SK-N-SH treated with all-trans-retinoic acid at 6 μM for 48 hours (cell line): ENCODE data around the gene PPA2.

Source experiments
- PPARA ChIP-seq: fragments of 250-450 bp; sonication (Bioruptor Pico); IDR thresholded peaks from 2 replicates; pipeline ENCODE4 v1.5.0; 2020; ENCODE audit warnings: mild to moderate bottlenecking, borderline replicate concordance
- RARB ChIP-seq: fragments of 250-450 bp; sonication (Bioruptor Pico); IDR thresholded peaks from 2 replicates; pipeline ENCODE4 v1.8.0; 2021; ENCODE audit warnings: mild to moderate bottlenecking, moderate library complexity
- ZC3H10 ChIP-seq: fragments of 250-450 bp; sonication (Bioruptor Pico); IDR thresholded peaks from 2 replicates; pipeline ENCODE4 v1.5.1; 2021; ENCODE audit warnings: mild to moderate bottlenecking, moderate library complexity
- TF ChIP-seq, protein P1 (sequence below): fragments of 250-450 bp; sonication (Bioruptor Pico); IDR thresholded peaks from 2 replicates; pipeline ENCODE4 v1.8.0; 2021; ENCODE audit warnings: low read depth, mild to moderate bottlenecking, moderate library complexity, borderline replicate concordance

GRCh38 chr4:105415281-105415744, 58.5 kb downstream of the PPA2 start:
- TF ChIP-seq PPARA (CRISPR knock-in tag) (no peak), RARB (CRISPR knock-in tag) (no peak), ZC3H10 (CRISPR knock-in tag) (no peak)
- TF ChIP-seq, protein P1, sequence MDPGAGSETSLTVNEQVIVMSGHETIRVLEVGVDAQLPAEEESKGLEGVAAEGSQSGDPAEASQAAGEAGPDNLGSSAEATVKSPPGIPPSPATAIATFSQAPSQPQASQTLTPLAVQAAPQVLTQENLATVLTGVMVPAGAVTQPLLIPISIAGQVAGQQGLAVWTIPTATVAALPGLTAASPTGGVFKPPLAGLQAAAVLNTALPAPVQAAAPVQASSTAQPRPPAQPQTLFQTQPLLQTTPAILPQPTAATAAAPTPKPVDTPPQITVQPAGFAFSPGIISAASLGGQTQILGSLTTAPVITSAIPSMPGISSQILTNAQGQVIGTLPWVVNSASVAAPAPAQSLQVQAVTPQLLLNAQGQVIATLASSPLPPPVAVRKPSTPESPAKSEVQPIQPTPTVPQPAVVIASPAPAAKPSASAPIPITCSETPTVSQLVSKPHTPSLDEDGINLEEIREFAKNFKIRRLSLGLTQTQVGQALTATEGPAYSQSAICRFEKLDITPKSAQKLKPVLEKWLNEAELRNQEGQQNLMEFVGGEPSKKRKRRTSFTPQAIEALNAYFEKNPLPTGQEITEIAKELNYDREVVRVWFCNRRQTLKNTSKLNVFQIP (CRISPR knock-in tag), result no peak
